CD14-positive monocyte (primary cell): Measurements from ENCODE around the gene ADAMTSL1. TPM values are rescaled to one million over a fixed set of nuclear protein-coding genes. Genes with fewer than 3 reads are reported as not detected.

ENCODE experiments used
- DNase-seq, 3 donors: peaks; one replicate each; pipeline ENCODE4 v3.0.0-alpha.2; 2011 to 2022
- H2AFZ ChIP-seq: 2 replicates; pipeline ENCODE4 v1.6.0; 2012; ENCODE audit warnings: mild to moderate bottlenecking, low read depth, low read length, inconsistent platforms; ENCODE audit not compliant: insufficient read depth, poor library complexity, severe bottlenecking
- H3K27ac ChIP-seq, 2 donors: 1 replicate in 1 of 2; 2 replicates in 1 of 2; pipeline ENCODE4 v1.5.1; 2012 to 2013; ENCODE audit warnings: low read length in 2 of 2, control low read depth in 1 of 2, inconsistent platforms in 1 of 2, low read depth in 1 of 2, mild to moderate bottlenecking in 1 of 2
- H3K27me3 ChIP-seq, 2 donors: one replicate each; pipeline versions ENCODE4 v1.6.0 to v1.6.1; 2011 to 2013; ENCODE audit warnings: low read length in 2 of 2; ENCODE audit not compliant: control insufficient read depth in 2 of 2, insufficient read depth in 2 of 2
- H3K36me3 ChIP-seq, 2 donors: replicated peaks in 1 of 2; 1 replicate in 1 of 2; 2 replicates in 1 of 2; pipeline versions ENCODE4 v1.5.1 to v1.6.1; 2012 to 2013; ENCODE audit warnings: low read length in 2 of 2, control low read depth in 1 of 2, inconsistent platforms in 1 of 2, mild to moderate bottlenecking in 1 of 2; ENCODE audit not compliant: insufficient read depth in 2 of 2, control insufficient read depth in 1 of 2
- H3K4me1 ChIP-seq, 2 donors: 1 replicate in 1 of 2; 2 replicates in 1 of 2; pipeline versions ENCODE4 v1.5.1 to v1.6.1; 2012 to 2013; ENCODE audit warnings: low read length in 2 of 2, control low read depth in 1 of 2, inconsistent platforms in 1 of 2, mild to moderate bottlenecking in 1 of 2, moderate library complexity in 1 of 2; ENCODE audit not compliant: insufficient read depth in 2 of 2, control insufficient read depth in 1 of 2
- H3K4me2 ChIP-seq: replicated peaks from 2 replicates; pipeline ENCODE3; 2012; ENCODE audit warnings: low read length, moderate library complexity, mild to moderate bottlenecking; ENCODE audit not compliant: poor library complexity, severe bottlenecking; ENCODE audit errors: extremely low read depth
- H3K4me3 ChIP-seq, 3 experiments: fragments of 200-600 bp in 1 of 3; sonication (generic) in 1 of 3; replicated peaks in 1 of 3; 1 replicate in 2 of 3; 2 replicates in 1 of 3; pipeline ENCODE4 v1.5.1; 2011 to 2013; ENCODE audit warnings: low read length in 3 of 3, mild to moderate bottlenecking in 3 of 3, control low read depth in 2 of 3, low read depth in 2 of 3, inconsistent platforms in 1 of 3, moderate library complexity in 1 of 3
- H3K79me2 ChIP-seq: 2 replicates; pipeline ENCODE4 v1.6.0; 2012; ENCODE audit warnings: mild to moderate bottlenecking, control low read depth, inconsistent platforms, low read length, moderate library complexity; ENCODE audit not compliant: insufficient read depth
- H3K9ac ChIP-seq: 2 replicates; pipeline ENCODE4 v1.6.0; 2017; ENCODE audit warnings: low read length, mild to moderate bottlenecking; ENCODE audit not compliant: insufficient read depth, poor library complexity, severe bottlenecking
- H3K9me3 ChIP-seq, 2 donors: replicated peaks in 1 of 2; 1 replicate in 1 of 2; 2 replicates in 1 of 2; pipeline versions ENCODE4 v1.5.1 to v1.6.1; 2012 to 2013; ENCODE audit warnings: low read length in 2 of 2, control low read depth in 1 of 2; ENCODE audit not compliant: control insufficient read depth in 1 of 2, insufficient read depth in 1 of 2
- H4K20me1 ChIP-seq: 2 replicates; pipeline ENCODE4 v1.6.0; 2012; ENCODE audit warnings: mild to moderate bottlenecking, low read length, control low read depth, moderate library complexity; ENCODE audit not compliant: insufficient read depth
- H3K27ac Mint-ChIP-seq, 7 donors: one replicate each; pipeline ENCODE4 v1.8.0; 2020; ENCODE audit warnings: mild to moderate bottlenecking in 7 of 7, mixed read lengths in 7 of 7, moderate library complexity in 6 of 7, inconsistent platforms in 2 of 7
- H3K27me3 Mint-ChIP-seq, 3 donors: one replicate each; pipeline ENCODE4 v1.8.0; 2021 to 2022; ENCODE audit warnings: low read depth in 3 of 3, mild to moderate bottlenecking in 3 of 3, mixed read lengths in 3 of 3, moderate library complexity in 3 of 3, inconsistent platforms in 1 of 3
- H3K36me3 Mint-ChIP-seq, 2 donors: one replicate each; pipeline ENCODE4 v1.8.0; 2020; ENCODE audit warnings: mixed read lengths in 2 of 2, inconsistent platforms in 1 of 2, mild to moderate bottlenecking in 1 of 2
- H3K4me1 Mint-ChIP-seq: one replicate; pipeline ENCODE4 v1.8.0; 2020; ENCODE audit warnings: mild to moderate bottlenecking, mixed read lengths
- H3K4me3 Mint-ChIP-seq, 2 donors: one replicate each; pipeline ENCODE4 v1.8.0; 2020; ENCODE audit warnings: mild to moderate bottlenecking in 2 of 2, mixed read lengths in 2 of 2, moderate library complexity in 1 of 2
- H3K9me3 Mint-ChIP-seq, 7 donors: one replicate each; pipeline ENCODE4 v1.8.0; 2020 to 2022; ENCODE audit warnings: mixed read lengths in 7 of 7, mild to moderate bottlenecking in 6 of 7, moderate library complexity in 6 of 7, inconsistent platforms in 2 of 7
- CTCF ChIP-seq: fragments of 200-600 bp; IDR thresholded peaks from one replicate; pipeline ENCODE4 v1.8.0; 2022; ENCODE audit warnings: antibody characterized with exemption, mild to moderate bottlenecking
- WGBS: methylation state at CpG from one replicate; pipeline ENCODE4 v1.1.5; 2013; ENCODE audit warnings: missing lambda C conversion rate; ENCODE audit not compliant: insufficient coverage; 5-methylcytosine and 5-hydroxymethylcytosine counted together
- intact Hi-C, 2 donors: fragments of 100-400 bp; cut with micrococcal nuclease; formaldehyde crosslinking; loops; one replicate each; pipeline versions ENCODE4 v1.15.0 to v1.15.1; 2023
- polyA plus RNA-seq, 3 donors: library from polyadenylated mRNA; depleted of rRNA in 1 of 3; unstranded in 2 of 3; stranded (reverse) in 1 of 3; fragments of 300-500 nt in 2 of 3; fragments of >200 nt in 1 of 3; fragmentation: Illumina TruSeq in 2 of 3; gene quantifications; 1 replicate in 2 of 3; 2 replicates in 1 of 3; pipeline ENCODE4 v1.2.3, GENCODE V29; 2012 to 2021

Gene ADAMTSL1
- polyA plus RNA-seq, 3 donors = not detected

GRCh38 chr9:18795947-18796671 lies 322.2 kb downstream of the ADAMTSL1 start:
- Histone ChIP-seq H3K27me3 (no peaks in the 10 kb centered on the region), H3K4me3 (no peak overlapping the region), H3K9me3 (no peaks in the 10 kb centered on the region), H2AFZ (no peak overlapping the region), H3K79me2 (no peaks in the 10 kb centered on the region), H4K20me1 (no peaks in the 10 kb centered on the region), H3K4me1 (no peaks in the 10 kb centered on the region), H3K9ac (no peak overlapping the region), H3K27ac (no peak overlapping the region), H3K36me3 (no peaks in the 10 kb centered on the region), H3K4me2 (no peak overlapping the region)
- DNase-seq = no peak
- Mint-ChIP-seq H3K36me3 (no peaks in the 10 kb centered on the region), H3K27ac (no peak overlapping the region), H3K27me3 (peaks cover 0 to 4% (median 3%) of the 10 kb centered on the region in 3 donors), H3K4me3 (no peak overlapping the region), H3K9me3 (peaks cover 0 to 4% (median 0%) of the 10 kb centered on the region in 7 donors), H3K4me1 (no peaks in the 10 kb centered on the region)
- intact Hi-C loops = no loop called here
- WGBS = no CpG with 5 or more reads among the region's 5 CpGs
- TF ChIP-seq CTCF = no peak

GRCh38 chr9:18796696-18797270 lies 322.8 kb downstream of the ADAMTSL1 start:
- Histone ChIP-seq H3K27me3 (no peaks in the 10 kb centered on the region), H3K4me3 (no peak overlapping the region), H3K27ac (no peak overlapping the region), H2AFZ (no peak overlapping the region), H3K4me2 (no peak overlapping the region), H4K20me1 (no peaks in the 10 kb centered on the region), H3K79me2 (no peaks in the 10 kb centered on the region), H3K9me3 (no peaks in the 10 kb centered on the region), H3K9ac (no peak overlapping the region), H3K4me1 (no peaks in the 10 kb centered on the region), H3K36me3 (no peaks in the 10 kb centered on the region)
- Mint-ChIP-seq H3K4me1 (no peaks in the 10 kb centered on the region), H3K9me3 (peaks cover 0 to 2% (median 0%) of the 10 kb centered on the region in 7 donors), H3K4me3 (no peak overlapping the region), H3K27me3 (peaks cover 0 to 5% (median 3%) of the 10 kb centered on the region in 3 donors), H3K36me3 (no peaks in the 10 kb centered on the region), H3K27ac (no peak overlapping the region)
- TF ChIP-seq CTCF = no peak
- no peak for DNase-seq
- 100% methylated on average over 1 of the region's 3 CpGs for WGBS
- intact Hi-C loops = no loop called here
